Endothelial cell of umbilical vein (primary cell): ENCODE measurements around the gene CSMD2. TPM values are rescaled to one million over a fixed set of nuclear protein-coding genes. Genes with fewer than 3 reads are reported as not detected.
"Not testable (repeated sequence)": the region's sequence is repeated elsewhere in the genome, so short reads cannot be mapped to it uniquely, and the experiment has no call there.

Experiments used
- BruUV-seq: library from RNA; stranded (reverse); fragments of 400-500 nt; replicated peaks from 2 replicates; lab custom pipeline; 2021; lab: Mats Ljungman, UMichigan
- CTCF ChIA-PET: fragments of 300-600, 350-600 bp; sonication (Branson Sonifier 250); formaldehyde crosslinking; loops from one replicate; lab custom pipeline; 2021; ENCODE audit warnings: antibody characterized with exemption, inconsistent platforms; lab: Charles Lee
- POLR2A ChIA-PET: fragments of 300-600, 350-600 bp; sonication (Branson Sonifier 250); formaldehyde crosslinking; loops from one replicate; lab custom pipeline; 2021; ENCODE audit warnings: antibody characterized with exemption, inconsistent platforms; lab: Charles Lee
- DNase-seq: peaks from one replicate; pipeline ENCODE4 v3.0.0-alpha.2; 2011; ENCODE audit warnings: low read depth, low spot score
- FAIRE-seq: peaks from 2 replicates; lab custom pipeline; 2011; peaks lifted over from hg19 to GRCh38; lab: Jason Lieb, UNC
- H2AFZ ChIP-seq: 2 replicates; pipeline ENCODE4 v1.6.0; 2012; ENCODE audit warnings: low read depth, low read length, control low read depth, inconsistent platforms
- H3K27ac ChIP-seq: 2 replicates; pipeline ENCODE4 v1.5.1; 2011; ENCODE audit warnings: low read depth, mild to moderate bottlenecking, control low read depth, low read length, moderate library complexity; ENCODE audit not compliant: insufficient read depth
- H3K27me3 ChIP-seq, 2 experiments: 2 replicates each; pipeline versions ENCODE4 v1.6.0 to v1.6.1; 2011; ENCODE audit warnings: low read length in 2 of 2, mixed read lengths in 1 of 2; ENCODE audit not compliant: control insufficient read depth in 2 of 2, insufficient read depth in 2 of 2
- H3K36me3 ChIP-seq, 2 experiments: 2 replicates in 1 of 2; 3 replicates in 1 of 2; pipeline ENCODE4 v1.5.1; 2011; ENCODE audit warnings: low read length in 2 of 2, mild to moderate bottlenecking in 1 of 2, moderate library complexity in 1 of 2; ENCODE audit not compliant: control insufficient read depth in 2 of 2, insufficient read depth in 2 of 2; ENCODE audit errors: extremely low read depth in 1 of 2
- H3K4me1 ChIP-seq: 3 replicates; pipeline ENCODE4 v1.5.1; 2011; ENCODE audit warnings: mild to moderate bottlenecking, low read length; ENCODE audit not compliant: control insufficient read depth, insufficient read depth; ENCODE audit errors: extremely low read depth
- H3K4me2 ChIP-seq: 2 replicates; pipeline ENCODE4 v1.6.1; 2011; ENCODE audit warnings: low read length, control low read depth, mixed read lengths; ENCODE audit not compliant: insufficient read depth
- H3K4me3 ChIP-seq, 3 experiments: fragments of 200-600 bp in 1 of 3; sonication (generic), shearing (Covaris generic) in 1 of 3; replicated peaks in 1 of 3; 2 replicates each; pipeline ENCODE4 v1.5.1; 2011 to 2016; ENCODE audit warnings: control low read depth in 3 of 3, low read length in 3 of 3, mild to moderate bottlenecking in 2 of 3, inconsistent platforms in 1 of 3, low read depth in 1 of 3, moderate library complexity in 1 of 3; ENCODE audit not compliant: insufficient read depth in 1 of 3
- H3K79me2 ChIP-seq: 2 replicates; pipeline ENCODE4 v1.6.0; 2012; ENCODE audit warnings: low read length, inconsistent platforms; ENCODE audit not compliant: control insufficient read depth, insufficient read depth
- H3K9ac ChIP-seq: replicated peaks from 2 replicates; pipeline ENCODE3; 2011; ENCODE audit warnings: low read length, control low read depth; ENCODE audit not compliant: insufficient read depth; ENCODE audit errors: extremely low read depth
- H3K9me1 ChIP-seq: replicated peaks from 3 replicates; pipeline ENCODE4 v1.6.0; 2011; ENCODE audit warnings: mild to moderate bottlenecking, low read length; ENCODE audit not compliant: control insufficient read depth, insufficient read depth; ENCODE audit errors: extremely low read depth
- H3K9me3 ChIP-seq: replicated peaks from 2 replicates; pipeline ENCODE4 v1.5.1; 2012; ENCODE audit warnings: low read length, inconsistent platforms; ENCODE audit not compliant: control insufficient read depth, insufficient read depth
- H4K20me1 ChIP-seq: replicated peaks from 2 replicates; pipeline ENCODE3; 2011; ENCODE audit warnings: mild to moderate bottlenecking, low read length; ENCODE audit not compliant: control insufficient read depth, insufficient read depth; ENCODE audit errors: extremely low read depth
- CTCF ChIP-seq, 2 donors: IDR thresholded peaks; 1 replicate in 1 of 2; 2 replicates in 1 of 2; pipeline ENCODE4 v1.5.1; 2011; ENCODE audit warnings: low read length in 2 of 2, mild to moderate bottlenecking in 2 of 2, moderate library complexity in 2 of 2, control low read depth in 1 of 2, inconsistent platforms in 1 of 2, low read depth in 1 of 2; ENCODE audit not compliant: insufficient read depth in 1 of 2; ENCODE audit errors: extremely low read depth in 1 of 2
- EZH2 ChIP-seq: IDR thresholded peaks from 2 replicates; pipeline ENCODE4 v1.6.1; 2012; ENCODE audit warnings: borderline replicate concordance, low read depth, mild to moderate bottlenecking, moderate library complexity, low read length, inconsistent platforms; ENCODE audit not compliant: severe bottlenecking
- FOS ChIP-seq: IDR thresholded peaks from 2 replicates; pipeline ENCODE4 v1.6.1; 2011; ENCODE audit warnings: mild to moderate bottlenecking, low read length, moderate library complexity, borderline replicate concordance; ENCODE audit not compliant: insufficient read depth
- GATA2 ChIP-seq: IDR thresholded peaks from 2 replicates; pipeline ENCODE4 v1.7.0; 2011; ENCODE audit warnings: low read depth, mild to moderate bottlenecking, moderate library complexity, mixed read lengths, low read length; ENCODE audit not compliant: insufficient read length, insufficient read depth
- JUN ChIP-seq: IDR thresholded peaks from 2 replicates; pipeline ENCODE4 v1.6.1; 2011; ENCODE audit warnings: borderline replicate concordance, low read depth; ENCODE audit not compliant: insufficient read length, insufficient read depth
- MAX ChIP-seq: IDR thresholded peaks from 2 replicates; pipeline ENCODE4 v1.6.1; 2011; ENCODE audit not compliant: insufficient read depth, insufficient read length
- MYC ChIP-seq: IDR thresholded peaks from one replicate; pipeline ENCODE4 v1.6.1; 2011; ENCODE audit warnings: mild to moderate bottlenecking, low read depth, low read length
- POLR2A ChIP-seq: IDR thresholded peaks from 2 replicates; pipeline ENCODE4 v1.6.1; 2012; ENCODE audit warnings: low read depth, mild to moderate bottlenecking, control low read depth, low read length
- POLR2AphosphoS5 ChIP-seq: IDR thresholded peaks from 2 replicates; pipeline ENCODE4 v1.6.1; 2012; ENCODE audit warnings: low read depth, mild to moderate bottlenecking, control low read depth, low read length, moderate library complexity; ENCODE audit not compliant: insufficient read depth
- dilution Hi-C: fragments of 300-500 bp; cut with MboI; formaldehyde crosslinking; loops from one replicate; pipeline ENCODE4 v1.15.0; 2019; ENCODE audit warnings: low sequenced_read_pairs; ENCODE audit not compliant: extremely low pct_ligation_motif_present
- intact Hi-C: fragments of 100-400 bp; cut with micrococcal nuclease; formaldehyde crosslinking; loops from one replicate; pipeline ENCODE4 v1.10.0; 2022
- polyA plus RNA-seq, 4 experiments: library from polyadenylated mRNA; depleted of rRNA in 3 of 4; stranded (reverse) in 3 of 4; unstranded in 1 of 4; fragments of >200 nt; gene quantifications; 2 replicates each; pipeline versions ENCODE4 v1.2.1 to v1.2.3, GENCODE V29; 2011 to 2012; ENCODE audit warnings: missing spikeins in 1 of 4
- total RNA-seq: library from RNA; stranded (reverse); gene quantifications from 2 replicates; pipeline ENCODE4 v1.2.3, GENCODE V29; 2021

CSMD2 gene
- total and polyA plus RNA-seq, 2 donors (not counting 3 experiments of a cell fraction or from before 2014, with no cell fraction given): under 0.01 TPM; not detected in 1

GRCh38 chr1:34018285-34018684 is 146.7 kb downstream of the CSMD2 start:
- Histone ChIP-seq H3K9ac (no peak overlapping the region), H2AFZ (no peak overlapping the region), H3K79me2 (no peaks in the 10 kb centered on the region), H3K27me3 (no peaks in the 10 kb centered on the region), H3K4me1 (no peaks in the 10 kb centered on the region), H3K36me3 (no peaks in the 10 kb centered on the region), H3K27ac (no peak overlapping the region), H4K20me1 (no peaks in the 10 kb centered on the region), H3K9me1 (no peaks in the 10 kb centered on the region), H3K4me2 (no peak overlapping the region), H3K9me3 (peaks cover 2% of the 10 kb centered on the region), H3K4me3 (no peak overlapping the region)
- CTCF ChIA-PET: no interaction called here
- FAIRE-seq (no peak), DNase-seq (no peak)
- no peak for TF ChIP-seq CTCF (IDR thresholded peaks at IDR 0.05; ENCODE audit: extremely low read depth in 1 of 2, insufficient read depth in 1 of 2, low read depth in 1 of 2, low read length in 2 of 2)
- TF ChIP-seq FOS: no peak
- no peak for TF ChIP-seq POLR2AphosphoS5
- no peak for TF ChIP-seq GATA2
- TF ChIP-seq JUN: no peak
- TF ChIP-seq EZH2: no peak
- no peak for TF ChIP-seq MAX
- no peak for TF ChIP-seq MYC
- TF ChIP-seq POLR2A: no peak
- dilution Hi-C loops (no loop called here), intact Hi-C loops (no loop called here)
- no TSS peak for BruUV-seq
- POLR2A ChIA-PET: no interaction called here

GRCh38 chr1:34016281-34016680 is 148.7 kb downstream of the CSMD2 start:
- H3K9me1 ChIP-seq, H3K4me1 ChIP-seq, intact Hi-C loops, H3K79me2 ChIP-seq, H3K27ac ChIP-seq, H4K20me1 ChIP-seq, H3K4me2 ChIP-seq, H3K36me3 ChIP-seq, H2AFZ ChIP-seq, dilution Hi-C loops, BruUV-seq, DNase-seq, H3K9me3 ChIP-seq, FAIRE-seq, POLR2A ChIA-PET, CTCF ChIA-PET, H3K9ac ChIP-seq, H3K4me3 ChIP-seq, H3K27me3 ChIP-seq: not testable (repeated sequence)
